Vagina (tissue), 2 donors: ENCODE results near the gene TMEM242. TPM values are rescaled to one million over a fixed set of nuclear protein-coding genes. Genes with fewer than 3 reads are reported as not detected.
"Not testable (repeated sequence)": the region's sequence is repeated elsewhere in the genome, so short reads cannot be mapped to it uniquely, and the experiment has no call there.

Experiments used
- DNase-seq, 2 donors: peaks; one replicate each; pipeline ENCODE4 v3.0.0-alpha.2; 2017; ENCODE audit errors: extremely low spot score in 2 of 2
- H3K27ac ChIP-seq: fragments of 200-600 bp; sonication (generic); one replicate; pipeline ENCODE4 v1.5.1; 2019
- H3K27me3 ChIP-seq: fragments of 200-600 bp; sonication (generic); one replicate; pipeline ENCODE4 v1.5.1; 2019
- H3K36me3 ChIP-seq, 2 donors: fragments of 200-600 bp; sonication (generic); one replicate each; pipeline ENCODE4 v1.5.1; 2017 to 2019
- H3K4me1 ChIP-seq: fragments of 200-600 bp; sonication (generic); one replicate; pipeline ENCODE4 v1.5.1; 2019
- H3K4me3 ChIP-seq, 2 donors: fragments of 200-600 bp; sonication (generic); 1 replicate in 1 of 2; 2 replicates in 1 of 2; pipeline ENCODE4 v1.5.1; 2016 to 2019
- H3K9me3 ChIP-seq: fragments of 200-600 bp; sonication (generic); one replicate; pipeline ENCODE4 v1.5.1; 2019
- CTCF ChIP-seq, 3 experiments: fragments of 450-650 bp in 2 of 3; fragments of 200-600 bp in 1 of 3; sonication (generic) in 1 of 3; IDR thresholded peaks; one replicate each; pipeline ENCODE4 v1.5.1; 2017 to 2019; ENCODE audit warnings: antibody characterized with exemption in 3 of 3, mild to moderate bottlenecking in 2 of 3, moderate library complexity in 2 of 3
- POLR2A ChIP-seq, 2 donors: fragments of 450-650 bp; IDR thresholded peaks; one replicate each; pipeline ENCODE4 v1.6.1; 2017; ENCODE audit warnings: antibody characterized with exemption in 2 of 2, mild to moderate bottlenecking in 2 of 2, moderate library complexity in 2 of 2
- POLR2AphosphoS5 ChIP-seq, 2 donors: sonication (generic); formaldehyde crosslinking; IDR thresholded peaks; one replicate each; pipeline ENCODE4 v1.9.0; 2017; ENCODE audit warnings: antibody characterized with exemption in 2 of 2, mild to moderate bottlenecking in 2 of 2, low read depth in 1 of 2; ENCODE audit not compliant: insufficient read depth in 1 of 2
- intact Hi-C: fragments of 100-400 bp; cut with DNase I; formaldehyde crosslinking; loops from one replicate; pipeline ENCODE4 v1.15.1; 2023
- total RNA-seq: library from RNA; depleted of rRNA; stranded (reverse); fragments of >200 nt; gene quantifications from one replicate; pipeline ENCODE4 v1.2.3, GENCODE V29; 2016

Gene TMEM242
- total RNA-seq, 1 donor from 2014 or later: 6.1 TPM

GRCh38 chr6:157339432-157339831 is 16.1 kb upstream of the TMEM242 start:
- H3K27ac ChIP-seq: no peak overlapping the region
- H3K9me3 ChIP-seq: no peaks in the 10 kb centered on the region
- no peak overlapping the region for H3K4me3 ChIP-seq
- TF ChIP-seq CTCF (IDR thresholded peaks at IDR 0.05) (no peak), POLR2AphosphoS5 (IDR thresholded peaks at IDR 0.05; ENCODE audit: insufficient read depth in 1 of 2, low read depth in 1 of 2) (no peak), POLR2A (IDR thresholded peaks at IDR 0.05) (no peak)
- H3K4me1 ChIP-seq: no peaks in the 10 kb centered on the region
- no peaks in the 10 kb centered on the region for H3K27me3 ChIP-seq
- H3K36me3 ChIP-seq: no peaks in the 10 kb centered on the region
- DNase-seq: no peak
- intact Hi-C loops: no loop called here

- Histone ChIP-seq H3K9me3 (no peaks in the 10 kb centered on the region), H3K36me3 (no peaks in the 10 kb centered on the region), H3K27ac (no peak overlapping the region), H3K27me3 (no peaks in the 10 kb centered on the region), H3K4me1 (no peaks in the 10 kb centered on the region), H3K4me3 (no peak overlapping the region)
- TF ChIP-seq POLR2AphosphoS5 (IDR thresholded peaks at IDR 0.05; ENCODE audit: insufficient read depth in 1 of 2, low read depth in 1 of 2) (no peak), POLR2A (IDR thresholded peaks at IDR 0.05) (no peak), CTCF (IDR thresholded peaks at IDR 0.05) (no peak)
- no peak for DNase-seq
- intact Hi-C loops: no loop called here
Observed at GRCh38 chr6:157337751-157338150, 14.4 kb upstream of the TMEM242 start.

GRCh38 chr6:157337276-157337675 is 14.0 kb upstream of the TMEM242 start:
- H3K4me1 ChIP-seq, H3K27ac ChIP-seq, H3K4me3 ChIP-seq, H3K27me3 ChIP-seq, H3K36me3 ChIP-seq, DNase-seq, H3K9me3 ChIP-seq, intact Hi-C loops: not testable (repeated sequence)

GRCh38 chr6:157335829-157336228 is 12.5 kb upstream of the TMEM242 start:
- H3K36me3 ChIP-seq: no peaks in the 10 kb centered on the region
- H3K4me3 ChIP-seq: no peak overlapping the region
- no peaks in the 10 kb centered on the region for H3K9me3 ChIP-seq
- no peaks in the 10 kb centered on the region for H3K27me3 ChIP-seq
- no peak for TF ChIP-seq POLR2AphosphoS5 (IDR thresholded peaks at IDR 0.05; ENCODE audit: insufficient read depth in 1 of 2, low read depth in 1 of 2)
- TF ChIP-seq CTCF (IDR thresholded peaks at IDR 0.05): no peak
- no peak for TF ChIP-seq POLR2A (IDR thresholded peaks at IDR 0.05)
- DNase-seq: no peak
- H3K27ac ChIP-seq: no peak overlapping the region
- H3K4me1 ChIP-seq: no peaks in the 10 kb centered on the region
- intact Hi-C loops: no loop called here

- H3K36me3 ChIP-seq: no peaks in the 10 kb centered on the region
- no peaks in the 10 kb centered on the region for H3K27me3 ChIP-seq
- no peaks in the 10 kb centered on the region for H3K9me3 ChIP-seq
- intact Hi-C loops: no loop called here
- TF ChIP-seq CTCF (IDR thresholded peaks at IDR 0.05): no peak
- no peak for TF ChIP-seq POLR2A (IDR thresholded peaks at IDR 0.05)
- TF ChIP-seq POLR2AphosphoS5 (IDR thresholded peaks at IDR 0.05; ENCODE audit: insufficient read depth in 1 of 2, low read depth in 1 of 2): no peak
- H3K27ac ChIP-seq: no peak overlapping the region
- no peak overlapping the region for H3K4me3 ChIP-seq
- no peaks in the 10 kb centered on the region for H3K4me1 ChIP-seq
- no peak for DNase-seq
Observed at GRCh38 chr6:157333956-157334355, 10.6 kb upstream of the TMEM242 start.

- Histone ChIP-seq H3K36me3 (no peaks in the 10 kb centered on the region), H3K4me1 (no peaks in the 10 kb centered on the region), H3K27me3 (no peaks in the 10 kb centered on the region), H3K27ac (no peak overlapping the region), H3K4me3 (no peak overlapping the region), H3K9me3 (no peaks in the 10 kb centered on the region)
- intact Hi-C loops: no loop called here
- no peak for DNase-seq
- TF ChIP-seq POLR2AphosphoS5 (IDR thresholded peaks at IDR 0.05; ENCODE audit: insufficient read depth in 1 of 2, low read depth in 1 of 2): no peak
- TF ChIP-seq POLR2A (IDR thresholded peaks at IDR 0.05): no peak
- TF ChIP-seq CTCF (IDR thresholded peaks at IDR 0.05): no peak
Observed at GRCh38 chr6:157333537-157333936, 10.2 kb upstream of the TMEM242 start.
